SK-N-SH (cell line): ENCODE results near the gene TBX15. TPM values are rescaled to one million over a fixed set of nuclear protein-coding genes. Genes with fewer than 3 reads are reported as not detected.

Experiments used
- CTCF ChIA-PET: fragments of 300-600, 350-600 bp; formaldehyde crosslinking; extraction: SDS; loops from one replicate; lab custom pipeline; 2021; lab: Yijun Ruan, JAX
- POLR2A ChIA-PET: fragments of 350-600 bp; sonication (Branson Sonifier 250); formaldehyde crosslinking; extraction: SDS; loops from one replicate; lab custom pipeline; 2020; ENCODE audit warnings: antibody characterized with exemption, inconsistent platforms; lab: Yijun Ruan, JAX
- DNase-seq: peaks from one replicate; pipeline ENCODE4 v3.0.0; 2012
- H2AFZ ChIP-seq: fragments of 200-600 bp; sonication (generic); 2 replicates; pipeline ENCODE4 v1.8.1; 2016; ENCODE audit warnings: antibody characterized with exemption, mild to moderate bottlenecking, low read depth
- H3F3A ChIP-seq: fragments of 200-600 bp; sonication (generic); replicated peaks from 2 replicates; pipeline ENCODE3; 2016; ENCODE audit warnings: antibody characterized with exemption, mild to moderate bottlenecking; ENCODE audit not compliant: insufficient read depth
- H3K27ac ChIP-seq, 2 experiments: fragments of 200-500 bp in 1 of 2; fragments of 200-600 bp in 1 of 2; sonication (Bioruptor generic) in 1 of 2; sonication (generic), shearing (Covaris generic) in 1 of 2; 2 replicates each; pipeline versions ENCODE4 v1.5.1 to v1.6.1; 2014 to 2016; ENCODE audit warnings: low read depth in 2 of 2, inconsistent platforms in 1 of 2, low read length in 1 of 2, mild to moderate bottlenecking in 1 of 2, mixed read lengths in 1 of 2
- H3K27me3 ChIP-seq: fragments of 200-600 bp; sonication (generic), shearing (Covaris generic); 2 replicates; pipeline ENCODE4 v1.6.1; 2016; ENCODE audit warnings: mixed run types; ENCODE audit not compliant: insufficient read depth
- H3K36me3 ChIP-seq, 2 experiments: fragments of 200-500 bp in 1 of 2; fragments of 200-600 bp in 1 of 2; sonication (Bioruptor generic) in 1 of 2; sonication (generic) in 1 of 2; replicated peaks in 1 of 2; 2 replicates each; pipeline versions ENCODE3 to v1.5.1; 2014 to 2016; ENCODE audit warnings: low read length in 1 of 2, mild to moderate bottlenecking in 1 of 2; ENCODE audit not compliant: insufficient read depth in 2 of 2, control insufficient read depth in 1 of 2
- H3K4me1 ChIP-seq, 2 experiments: fragments of 200-500 bp in 1 of 2; fragments of 200-600 bp in 1 of 2; sonication (Bioruptor generic) in 1 of 2; sonication (generic), shearing (Covaris generic) in 1 of 2; 2 replicates each; pipeline versions ENCODE4 v1.5.1 to v1.6.1; 2014 to 2016; ENCODE audit warnings: low read depth in 1 of 2, low read length in 1 of 2, mixed run types in 1 of 2; ENCODE audit not compliant: insufficient read depth in 2 of 2, control insufficient read depth in 1 of 2
- H3K4me2 ChIP-seq: fragments of 200-600 bp; sonication (generic), shearing (Covaris generic); 2 replicates; pipeline ENCODE4 v1.6.1; 2017; ENCODE audit warnings: mixed run types
- H3K4me3 ChIP-seq, 2 experiments: fragments of 200-500 bp in 1 of 2; fragments of 200-600 bp in 1 of 2; sonication (Bioruptor generic) in 1 of 2; sonication (generic), shearing (Covaris generic) in 1 of 2; 2 replicates each; pipeline versions ENCODE4 v1.5.1 to v1.8.1; 2014 to 2016; ENCODE audit warnings: low read depth in 2 of 2, inconsistent platforms in 1 of 2, low read length in 1 of 2, mild to moderate bottlenecking in 1 of 2, mixed read lengths in 1 of 2, moderate library complexity in 1 of 2
- H3K79me2 ChIP-seq: fragments of 200-600 bp; sonication (generic); 2 replicates; pipeline ENCODE4 v1.8.1; 2017; ENCODE audit warnings: mild to moderate bottlenecking; ENCODE audit not compliant: insufficient read depth
- H3K9ac ChIP-seq: fragments of 200-600 bp; sonication (generic); 2 replicates; pipeline ENCODE4 v1.6.1; 2017; ENCODE audit warnings: mixed run types
- H3K9me2 ChIP-seq: fragments of 200-600 bp; sonication (generic); 2 replicates; pipeline ENCODE4 v1.6.1; 2017; ENCODE audit warnings: mixed run types
- H3K9me3 ChIP-seq: fragments of 200-600 bp; sonication (generic); 2 replicates; pipeline ENCODE4 v1.6.1; 2017; ENCODE audit warnings: mixed run types, mild to moderate bottlenecking, moderate library complexity
- H4K20me1 ChIP-seq: fragments of 200-600 bp; sonication (generic); 2 replicates; pipeline ENCODE4 v1.6.1; 2017; ENCODE audit warnings: mild to moderate bottlenecking, mixed run types; ENCODE audit not compliant: insufficient read depth
- EZH2phosphoT487 ChIP-seq: fragments of 200-600 bp; sonication (generic); IDR thresholded peaks from 2 replicates; pipeline ENCODE4 v1.6.1; 2017; ENCODE audit warnings: low read depth, mixed run types, mild to moderate bottlenecking, antibody characterized with exemption, moderate library complexity, borderline replicate concordance
- FOXJ3 ChIP-seq: sonication (generic); formaldehyde crosslinking; IDR thresholded peaks from 2 replicates; pipeline ENCODE4 v1.5.1; 2020; ENCODE audit warnings: mild to moderate bottlenecking, missing genetic modification reagents
- FOXM1 ChIP-seq: IDR thresholded peaks from 2 replicates; pipeline ENCODE4 v1.4.0; 2012; ENCODE audit warnings: low read depth, mild to moderate bottlenecking
- GABPA ChIP-seq: IDR thresholded peaks from 2 replicates; pipeline ENCODE4 v1.4.0; 2012; ENCODE audit warnings: low read depth, mild to moderate bottlenecking
- GATA2 ChIP-seq: sonication (generic); formaldehyde crosslinking; IDR thresholded peaks from 2 replicates; pipeline ENCODE4 v1.5.0; 2020; ENCODE audit warnings: mild to moderate bottlenecking, missing genetic modification reagents
- JUND ChIP-seq: IDR thresholded peaks from 2 replicates; pipeline ENCODE4 v1.4.0; 2012
- MXI1 ChIP-seq: IDR thresholded peaks from 2 replicates; pipeline ENCODE4 v1.6.1; 2012; ENCODE audit warnings: mild to moderate bottlenecking, low read depth, low read length, improper control_type of control experiment
- POLR2AphosphoS5 ChIP-seq: IDR thresholded peaks from 2 replicates; pipeline ENCODE4 v1.6.1; 2012; ENCODE audit warnings: low read depth, low read length
- RCOR1 ChIP-seq: fragments of 150-350 bp; IDR thresholded peaks from 2 replicates; pipeline ENCODE4 v1.6.1; 2017; ENCODE audit warnings: antibody characterized with exemption, low read length
- RXRA ChIP-seq: IDR thresholded peaks from 2 replicates; pipeline ENCODE4 v1.4.0; 2012; ENCODE audit warnings: low read depth, mild to moderate bottlenecking, borderline replicate concordance
- TAF1 ChIP-seq: IDR thresholded peaks from 2 replicates; pipeline ENCODE4 v1.6.1; 2012; ENCODE audit warnings: low read depth, mild to moderate bottlenecking, low read length, moderate library complexity, borderline replicate concordance
- WGBS: methylation state at CpG from one replicate; pipeline ENCODE4 v1.1.6; 2017; ENCODE audit warnings: low lambda C conversion rate; 5-methylcytosine and 5-hydroxymethylcytosine counted together
- polyA plus RNA-seq, 3 experiments: library from polyadenylated mRNA; depleted of rRNA; stranded (reverse); fragments of >200 nt; gene quantifications; 2 replicates each; pipeline ENCODE4 v1.2.3, GENCODE V29; 2012
- TF ChIP-seq, protein P1 (sequence below): IDR thresholded peaks from 2 replicates; pipeline ENCODE4 v1.6.1; 2012; ENCODE audit warnings: mild to moderate bottlenecking, low read depth, low read length, moderate library complexity
- TF ChIP-seq, protein P2 (sequence below): fragments of 150-350 bp; IDR thresholded peaks from 2 replicates; pipeline ENCODE4 v1.6.1; 2017; ENCODE audit warnings: antibody characterized with exemption, low read length, low read depth, borderline replicate concordance
- TF ChIP-seq, protein P3 (sequence below): IDR thresholded peaks from 2 replicates; pipeline ENCODE4 v1.4.0; 2012; ENCODE audit warnings: low read depth, borderline replicate concordance

The TBX15 gene
- polyA plus RNA-seq, 1 of the 3 experiments (the other 2 are of a cell fraction) = 0.02 TPM

DNA sequence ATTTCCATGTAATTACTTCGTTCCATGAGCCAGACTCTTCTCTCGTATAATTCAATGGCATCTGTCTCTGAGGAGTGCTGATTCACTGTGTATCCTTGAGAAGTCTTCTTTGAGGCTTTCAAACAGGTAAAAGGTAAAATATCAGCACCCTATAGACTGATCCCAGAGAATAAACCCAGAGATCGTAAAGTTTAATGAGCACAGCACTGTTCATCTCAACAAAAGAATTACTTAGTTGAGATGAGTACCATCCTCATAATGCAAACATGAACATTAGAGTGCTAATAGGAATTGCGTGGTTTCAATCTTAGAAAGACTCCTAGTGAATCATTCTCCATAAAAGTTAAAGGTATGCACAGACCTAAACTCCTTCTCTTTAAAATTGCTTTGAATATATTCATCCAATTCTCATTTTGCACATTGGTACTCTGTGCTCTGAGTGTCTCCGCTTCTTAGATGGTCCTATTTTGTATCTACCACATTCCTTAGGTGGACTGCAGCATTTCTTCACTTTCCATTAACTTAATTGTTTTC lies 97.2 kb downstream of the TBX15 start:
- Histone ChIP-seq H3K27ac (no peak overlapping the region), H4K20me1 (no peaks in the 10 kb centered on the region), H3K79me2 (no peaks in the 10 kb centered on the region), H3K27me3 (no peaks in the 10 kb centered on the region), H3K9me2 (no peaks in the 10 kb centered on the region), H2AFZ (no peak overlapping the region), H3F3A (no peaks in the 10 kb centered on the region), H3K4me1 (no peaks in the 10 kb centered on the region), H3K36me3 (no peaks in the 10 kb centered on the region), H3K9ac (no peak overlapping the region), H3K4me3 (no peak overlapping the region), H3K9me3 (no peaks in the 10 kb centered on the region), H3K4me2 (no peak overlapping the region)
- TF ChIP-seq GABPA (no peak), RXRA (no peak), POLR2AphosphoS5 (no peak), JUND (no peak), RCOR1 (no peak), FOXJ3 (CRISPR knock-in tag) (no peak), EZH2phosphoT487 (no peak), TAF1 (no peak), FOXM1 (no peak), GATA2 (CRISPR knock-in tag) (no peak)
- TF ChIP-seq, protein P1, sequence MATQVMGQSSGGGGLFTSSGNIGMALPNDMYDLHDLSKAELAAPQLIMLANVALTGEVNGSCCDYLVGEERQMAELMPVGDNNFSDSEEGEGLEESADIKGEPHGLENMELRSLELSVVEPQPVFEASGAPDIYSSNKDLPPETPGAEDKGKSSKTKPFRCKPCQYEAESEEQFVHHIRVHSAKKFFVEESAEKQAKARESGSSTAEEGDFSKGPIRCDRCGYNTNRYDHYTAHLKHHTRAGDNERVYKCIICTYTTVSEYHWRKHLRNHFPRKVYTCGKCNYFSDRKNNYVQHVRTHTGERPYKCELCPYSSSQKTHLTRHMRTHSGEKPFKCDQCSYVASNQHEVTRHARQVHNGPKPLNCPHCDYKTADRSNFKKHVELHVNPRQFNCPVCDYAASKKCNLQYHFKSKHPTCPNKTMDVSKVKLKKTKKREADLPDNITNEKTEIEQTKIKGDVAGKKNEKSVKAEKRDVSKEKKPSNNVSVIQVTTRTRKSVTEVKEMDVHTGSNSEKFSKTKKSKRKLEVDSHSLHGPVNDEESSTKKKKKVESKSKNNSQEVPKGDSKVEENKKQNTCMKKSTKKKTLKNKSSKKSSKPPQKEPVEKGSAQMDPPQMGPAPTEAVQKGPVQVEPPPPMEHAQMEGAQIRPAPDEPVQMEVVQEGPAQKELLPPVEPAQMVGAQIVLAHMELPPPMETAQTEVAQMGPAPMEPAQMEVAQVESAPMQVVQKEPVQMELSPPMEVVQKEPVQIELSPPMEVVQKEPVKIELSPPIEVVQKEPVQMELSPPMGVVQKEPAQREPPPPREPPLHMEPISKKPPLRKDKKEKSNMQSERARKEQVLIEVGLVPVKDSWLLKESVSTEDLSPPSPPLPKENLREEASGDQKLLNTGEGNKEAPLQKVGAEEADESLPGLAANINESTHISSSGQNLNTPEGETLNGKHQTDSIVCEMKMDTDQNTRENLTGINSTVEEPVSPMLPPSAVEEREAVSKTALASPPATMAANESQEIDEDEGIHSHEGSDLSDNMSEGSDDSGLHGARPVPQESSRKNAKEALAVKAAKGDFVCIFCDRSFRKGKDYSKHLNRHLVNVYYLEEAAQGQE = no peak
- TF ChIP-seq, protein P2, sequence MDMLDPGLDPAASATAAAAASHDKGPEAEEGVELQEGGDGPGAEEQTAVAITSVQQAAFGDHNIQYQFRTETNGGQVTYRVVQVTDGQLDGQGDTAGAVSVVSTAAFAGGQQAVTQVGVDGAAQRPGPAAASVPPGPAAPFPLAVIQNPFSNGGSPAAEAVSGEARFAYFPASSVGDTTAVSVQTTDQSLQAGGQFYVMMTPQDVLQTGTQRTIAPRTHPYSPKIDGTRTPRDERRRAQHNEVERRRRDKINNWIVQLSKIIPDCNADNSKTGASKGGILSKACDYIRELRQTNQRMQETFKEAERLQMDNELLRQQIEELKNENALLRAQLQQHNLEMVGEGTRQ = no peak
- WGBS = 3% methylated on average over 5 of the region's 5 CpGs
- POLR2A ChIA-PET = no interaction called here
- DNase-seq = no peak
- CTCF ChIA-PET = no interaction called here

DNA sequence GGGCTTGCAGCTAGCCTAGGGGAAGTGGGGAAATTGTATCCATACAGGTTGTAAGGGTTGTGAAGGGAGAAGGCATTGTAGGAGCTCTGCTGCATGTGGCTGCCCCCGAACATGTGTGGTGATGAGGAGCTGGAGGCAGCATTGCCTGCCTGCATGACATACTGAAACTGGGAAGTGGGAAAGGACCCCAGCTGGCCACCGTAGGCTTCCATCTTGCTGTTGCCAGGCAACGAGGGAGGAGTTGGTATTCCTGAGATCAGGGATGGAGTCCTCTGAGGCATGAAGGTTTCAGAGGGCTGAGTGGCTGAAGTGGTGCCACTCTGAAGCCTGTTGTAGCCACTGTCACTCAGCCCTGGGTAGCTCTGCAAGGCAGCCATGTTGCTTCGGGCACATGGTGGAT lies 103.2 kb downstream of the TBX15 start:
- POLR2A ChIA-PET = no interaction called here
- no peak overlapping the region for H3K9ac ChIP-seq
- H3K79me2 ChIP-seq = no peaks in the 10 kb centered on the region
- H3K27me3 ChIP-seq = no peaks in the 10 kb centered on the region
- H3F3A ChIP-seq = no peaks in the 10 kb centered on the region
- DNase-seq = no peak
- H3K4me3 ChIP-seq = no peak overlapping the region
- 1% methylated on average over 4 of the region's 4 CpGs for WGBS
- H3K4me2 ChIP-seq = no peak overlapping the region
- no peaks in the 10 kb centered on the region for H3K4me1 ChIP-seq
- H3K27ac ChIP-seq = no peak overlapping the region
- H4K20me1 ChIP-seq = no peaks in the 10 kb centered on the region
- no peak for TF ChIP-seq RXRA
- TF ChIP-seq MXI1 = no peak
- TF ChIP-seq, protein P3, sequence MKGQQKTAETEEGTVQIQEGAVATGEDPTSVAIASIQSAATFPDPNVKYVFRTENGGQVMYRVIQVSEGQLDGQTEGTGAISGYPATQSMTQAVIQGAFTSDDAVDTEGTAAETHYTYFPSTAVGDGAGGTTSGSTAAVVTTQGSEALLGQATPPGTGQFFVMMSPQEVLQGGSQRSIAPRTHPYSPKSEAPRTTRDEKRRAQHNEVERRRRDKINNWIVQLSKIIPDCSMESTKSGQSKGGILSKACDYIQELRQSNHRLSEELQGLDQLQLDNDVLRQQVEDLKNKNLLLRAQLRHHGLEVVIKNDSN = no peak
- TF ChIP-seq, protein P2 = no peak
- TF ChIP-seq, all 33 proteins: peak for 0
- H3K9me3 ChIP-seq = no peaks in the 10 kb centered on the region
- CTCF ChIA-PET = no interaction called here
- no peak overlapping the region for H2AFZ ChIP-seq
- H3K9me2 ChIP-seq = no peaks in the 10 kb centered on the region
- H3K36me3 ChIP-seq = no peaks in the 10 kb centered on the region
